Sigmoid colon (tissue), 4 donors: Measurements from ENCODE around the gene COL4A1.

Experiments
- POLR2A ChIP-seq, 2 donors: fragments of 450-650 bp; IDR thresholded peaks; one replicate each; pipeline ENCODE4 v1.6.1; 2016; ENCODE audit warnings: antibody characterized with exemption in 2 of 2, mild to moderate bottlenecking in 2 of 2, moderate library complexity in 2 of 2
- POLR2AphosphoS5 ChIP-seq, 4 donors: sonication (generic); formaldehyde crosslinking; IDR thresholded peaks; one replicate each; pipeline ENCODE4 v1.6.1; 2017; ENCODE audit warnings: antibody characterized with exemption in 4 of 4
- TF ChIP-seq, protein P1 (sequence below), 4 experiments: fragments of 450-650 bp in 3 of 4; fragments of 200-600 bp in 1 of 4; IDR thresholded peaks; one replicate each; pipeline ENCODE4 v1.5.1; 2016 to 2019; ENCODE audit warnings: antibody characterized with exemption in 4 of 4, mild to moderate bottlenecking in 3 of 4, moderate library complexity in 2 of 4

DNA sequence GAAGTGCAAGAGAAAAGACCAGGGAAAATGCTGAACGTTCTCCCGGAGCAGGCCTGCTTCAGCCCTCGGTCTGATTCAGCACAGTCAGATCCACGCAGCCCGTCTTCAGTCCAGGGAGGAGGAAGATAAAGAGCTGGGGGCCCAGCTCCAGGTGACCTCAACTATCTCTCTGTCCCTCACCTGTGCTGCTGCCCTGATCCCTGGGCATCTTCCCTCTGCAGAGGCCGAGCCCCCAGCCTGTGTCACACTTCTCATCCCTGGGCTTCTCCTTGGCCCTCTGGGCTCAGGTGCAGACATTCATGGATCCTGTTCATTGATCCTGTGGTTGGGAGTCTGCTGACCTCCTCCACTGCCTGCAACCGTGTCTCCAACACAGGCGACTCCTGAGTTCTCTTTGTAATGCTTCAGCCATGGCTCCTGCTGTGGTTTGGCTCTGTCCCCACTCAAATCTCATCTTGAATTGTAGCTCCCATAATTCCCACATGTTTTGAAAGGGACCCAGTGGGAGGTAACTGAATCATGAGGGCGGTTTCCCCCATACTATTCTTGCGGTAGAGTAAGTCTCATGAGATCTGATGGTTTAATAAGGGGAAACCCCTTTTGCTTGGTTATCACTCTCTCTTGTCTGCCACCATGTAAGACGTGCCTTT, 28.0 kb upstream of the COL4A1 start:
- TF ChIP-seq, protein P1, sequence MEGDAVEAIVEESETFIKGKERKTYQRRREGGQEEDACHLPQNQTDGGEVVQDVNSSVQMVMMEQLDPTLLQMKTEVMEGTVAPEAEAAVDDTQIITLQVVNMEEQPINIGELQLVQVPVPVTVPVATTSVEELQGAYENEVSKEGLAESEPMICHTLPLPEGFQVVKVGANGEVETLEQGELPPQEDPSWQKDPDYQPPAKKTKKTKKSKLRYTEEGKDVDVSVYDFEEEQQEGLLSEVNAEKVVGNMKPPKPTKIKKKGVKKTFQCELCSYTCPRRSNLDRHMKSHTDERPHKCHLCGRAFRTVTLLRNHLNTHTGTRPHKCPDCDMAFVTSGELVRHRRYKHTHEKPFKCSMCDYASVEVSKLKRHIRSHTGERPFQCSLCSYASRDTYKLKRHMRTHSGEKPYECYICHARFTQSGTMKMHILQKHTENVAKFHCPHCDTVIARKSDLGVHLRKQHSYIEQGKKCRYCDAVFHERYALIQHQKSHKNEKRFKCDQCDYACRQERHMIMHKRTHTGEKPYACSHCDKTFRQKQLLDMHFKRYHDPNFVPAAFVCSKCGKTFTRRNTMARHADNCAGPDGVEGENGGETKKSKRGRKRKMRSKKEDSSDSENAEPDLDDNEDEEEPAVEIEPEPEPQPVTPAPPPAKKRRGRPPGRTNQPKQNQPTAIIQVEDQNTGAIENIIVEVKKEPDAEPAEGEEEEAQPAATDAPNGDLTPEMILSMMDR (IDR thresholded peaks at IDR 0.05): no peak
- TF ChIP-seq POLR2AphosphoS5 (IDR thresholded peaks at IDR 0.05) (no peak), POLR2A (IDR thresholded peaks at IDR 0.05) (no peak)
